Fibroblast of skin of right quadriceps (primary cell): ENCODE results near the gene SOX10.

Source experiments
- DNase-seq: peaks from one replicate; pipeline ENCODE4 v3.0.0-alpha.2; 2013

The SOX10 gene

DNA sequence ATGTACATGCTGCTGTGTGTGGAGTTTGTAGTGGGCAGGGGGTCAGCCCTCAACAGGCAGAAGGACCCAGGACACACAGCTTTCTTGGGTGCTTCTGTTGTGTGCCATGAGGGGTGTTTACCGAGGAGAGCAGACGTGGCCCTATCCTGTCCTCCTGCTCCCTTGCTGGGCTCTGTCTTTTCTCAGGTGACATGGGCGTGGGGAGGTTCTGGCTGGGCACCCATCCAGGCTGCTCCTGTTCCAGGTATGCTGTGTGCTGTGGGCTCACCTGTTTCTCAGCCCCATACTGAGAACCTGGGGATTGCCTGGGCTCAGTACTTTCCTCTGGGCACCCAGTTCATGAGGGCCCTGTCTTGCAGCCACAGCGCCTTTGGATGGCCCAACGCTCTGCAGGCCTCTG, 55.0 kb downstream of the SOX10 start:
- no peak for DNase-seq

DNA sequence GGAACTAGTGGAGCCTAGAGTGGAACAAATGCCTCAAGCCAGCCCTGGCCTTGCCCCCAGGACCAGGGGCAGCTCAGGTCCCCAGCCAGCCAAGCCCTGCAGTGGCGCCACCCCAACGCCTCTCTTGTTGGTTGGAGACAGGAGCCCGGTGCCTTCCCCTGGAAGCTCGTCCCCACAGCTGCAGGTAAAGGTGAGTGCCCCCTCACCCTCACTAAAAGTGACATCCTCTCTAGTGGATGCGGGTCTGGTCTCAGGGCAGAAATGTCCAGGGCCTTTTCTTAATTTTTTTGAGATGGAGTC, 56.8 kb downstream of the SOX10 start:
- DNase-seq = no peak

DNA sequence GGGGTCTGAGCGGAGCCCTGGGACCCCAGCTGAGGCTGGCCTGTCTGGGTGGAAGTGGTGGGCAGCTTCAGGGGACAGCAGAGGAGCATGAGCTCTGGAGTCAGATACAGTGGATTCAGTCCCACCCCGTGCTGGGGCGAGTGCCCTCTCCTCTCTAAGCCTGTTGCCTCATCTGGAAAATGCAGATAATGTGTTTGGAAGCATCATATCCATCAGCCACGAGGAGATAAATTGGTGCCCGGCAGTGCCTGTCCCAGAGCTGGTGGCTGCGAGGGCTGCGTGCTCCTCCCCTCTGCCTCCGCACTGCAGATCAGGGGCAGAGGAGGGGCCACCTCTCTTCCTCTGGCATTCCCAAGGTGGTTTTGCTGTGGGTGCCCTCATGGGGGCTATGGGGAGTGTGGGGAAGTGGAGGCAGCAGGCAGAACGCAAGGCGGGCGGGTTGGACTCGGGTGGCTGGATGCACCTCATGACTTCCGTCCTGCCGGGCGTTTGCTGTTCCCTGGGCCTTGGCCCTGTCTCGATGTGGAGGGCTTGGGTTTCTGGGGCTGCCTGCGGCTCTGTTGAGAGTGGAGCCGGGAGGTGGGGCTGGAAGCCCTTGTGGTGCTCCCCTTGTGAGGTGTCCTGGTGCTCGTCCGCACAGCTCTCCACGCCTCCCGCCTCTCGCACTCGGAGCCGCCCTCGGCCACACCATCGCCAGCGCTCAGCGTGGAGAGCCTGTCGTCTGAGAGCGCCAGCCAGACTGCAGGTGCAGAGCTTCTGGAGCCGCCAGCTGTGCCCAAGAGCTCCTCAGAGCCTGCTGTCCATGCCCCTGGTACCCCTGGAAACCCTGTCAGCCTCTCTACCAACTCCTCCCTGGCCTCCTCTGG, 57.4 kb downstream of the SOX10 start:
- DNase-seq = no peak

DNA sequence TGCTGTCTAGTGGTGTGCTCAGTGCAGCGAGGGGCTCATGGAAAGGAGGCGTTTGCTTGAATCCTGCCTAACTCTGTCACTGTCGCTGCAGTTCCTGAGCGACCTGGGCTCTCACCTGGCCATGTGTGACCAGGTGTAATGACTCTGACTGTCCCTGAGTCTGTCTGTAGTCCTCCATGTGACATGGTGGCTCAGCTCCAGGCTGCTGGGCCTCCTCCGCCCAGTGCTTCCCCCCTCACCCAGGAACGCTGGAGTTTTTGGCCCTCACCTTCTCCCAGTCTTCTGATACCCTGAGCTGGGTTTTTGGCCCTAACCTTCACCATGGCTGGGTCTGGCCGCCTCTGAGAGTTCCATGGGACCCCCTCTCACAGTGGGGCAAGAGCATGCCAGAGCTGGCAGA, 58.0 kb downstream of the SOX10 start:
- no peak for DNase-seq

DNA sequence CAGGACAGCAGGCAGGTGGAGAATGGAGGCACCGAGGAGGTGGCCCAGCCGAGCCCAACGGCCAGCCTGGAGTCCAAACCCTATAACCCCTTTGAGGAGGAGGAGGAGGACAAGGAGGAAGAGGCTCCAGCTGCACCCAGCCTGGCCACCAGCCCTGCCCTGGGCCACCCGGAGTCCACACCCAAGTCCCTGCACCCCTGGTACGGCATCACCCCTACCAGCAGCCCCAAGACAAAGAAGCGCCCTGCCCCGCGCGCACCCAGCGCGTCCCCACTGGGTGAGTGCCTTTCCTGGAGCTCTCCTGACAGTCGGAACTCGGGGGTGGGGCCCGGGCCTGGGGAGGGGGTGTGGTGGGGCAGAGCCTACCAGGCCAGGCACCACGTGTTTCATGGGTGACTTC, 58.6 kb downstream of the SOX10 start:
- DNase-seq = no peak

DNA sequence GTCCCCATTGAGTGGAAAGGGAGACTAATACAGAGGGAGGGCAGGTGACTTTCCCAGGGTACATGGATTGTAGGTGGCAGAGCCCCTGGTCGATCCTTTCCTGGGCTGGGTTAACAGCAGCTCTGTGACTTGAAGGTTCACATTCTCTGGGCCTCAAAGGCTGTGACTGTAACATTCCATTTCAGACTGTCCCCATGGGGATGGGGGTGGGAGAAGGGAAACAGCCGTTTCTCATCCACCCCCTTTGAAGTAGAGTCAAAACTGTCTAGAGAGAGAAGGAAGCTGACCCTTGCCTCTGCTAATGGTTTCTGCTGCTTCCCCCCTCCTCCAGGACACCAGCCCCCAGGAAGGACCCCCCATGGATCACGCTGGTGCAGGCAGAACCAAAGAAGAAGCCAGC, 59.0 kb downstream of the SOX10 start:
- no peak for DNase-seq

DNA sequence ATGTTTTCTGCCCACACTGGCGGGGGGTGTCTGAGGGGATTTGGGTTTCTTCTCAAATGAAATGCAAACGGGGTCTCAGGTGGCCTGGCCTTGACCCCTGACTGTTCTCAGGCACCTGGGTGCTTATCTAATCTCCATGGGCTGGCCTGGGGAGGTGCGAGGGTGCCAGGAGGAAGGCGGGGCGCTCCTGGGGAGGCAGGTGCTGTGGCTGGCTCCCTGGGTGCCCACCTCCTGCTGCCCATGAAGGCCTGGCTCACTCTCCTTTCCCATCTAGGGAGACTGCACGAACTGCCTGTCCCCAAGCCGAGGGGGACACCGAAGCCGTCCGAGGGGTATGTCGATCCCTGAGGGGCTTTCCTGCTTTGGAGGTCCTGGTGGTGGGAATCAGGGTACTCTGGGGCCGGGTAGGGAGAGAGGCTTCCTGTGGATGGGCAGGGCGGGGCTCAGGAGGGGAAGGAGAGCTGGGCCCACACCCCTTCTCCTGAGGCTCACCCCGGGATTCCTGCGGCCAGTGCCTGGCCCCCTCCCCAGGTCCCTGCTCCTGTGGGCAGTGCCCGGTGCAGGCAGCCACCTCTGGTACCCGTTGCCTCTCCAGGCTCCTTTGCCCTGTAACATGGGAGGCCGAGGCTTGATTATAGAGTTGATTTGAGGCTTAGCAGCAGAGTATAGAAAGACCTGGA, 59.8 kb downstream of the SOX10 start:
- DNase-seq = no peak

DNA sequence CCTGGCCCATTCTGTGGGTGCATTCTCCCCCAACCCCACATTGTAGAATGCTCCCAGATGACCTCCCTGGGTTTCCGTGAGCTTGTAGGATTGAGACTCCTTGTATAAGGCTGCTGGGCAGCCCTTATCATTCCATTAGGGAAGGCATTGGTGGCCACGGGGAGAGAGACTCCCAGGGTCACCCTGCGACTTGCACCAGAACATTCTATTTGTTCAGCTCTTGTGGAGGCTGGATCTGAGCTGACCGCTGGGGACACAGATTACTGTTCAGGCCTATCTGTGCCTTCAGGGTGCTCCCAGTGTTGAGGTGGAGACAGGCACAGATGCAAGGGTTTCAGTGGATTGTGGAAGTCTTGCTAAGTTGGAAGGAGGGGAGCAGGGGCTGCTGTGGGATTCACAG, 60.4 kb downstream of the SOX10 start:
- no peak for DNase-seq
